GM19455 (cell line): ENCODE measurements around the gene MAP3K3.
A peak's percentile ranks its signal among the peaks of the same experiment; 100 is the strongest.
"Not testable (repeated sequence)": the region's sequence is repeated elsewhere in the genome, so short reads cannot be mapped to it uniquely, and the experiment has no call there.

ENCODE experiments used
- ATAC-seq: cut with Tn5 transposase; IDR thresholded peaks from one replicate; pipeline ENCODE4 v1.9.1; 2021; ENCODE audit not compliant: unreplicated experiment

The MAP3K3 gene

DNA sequence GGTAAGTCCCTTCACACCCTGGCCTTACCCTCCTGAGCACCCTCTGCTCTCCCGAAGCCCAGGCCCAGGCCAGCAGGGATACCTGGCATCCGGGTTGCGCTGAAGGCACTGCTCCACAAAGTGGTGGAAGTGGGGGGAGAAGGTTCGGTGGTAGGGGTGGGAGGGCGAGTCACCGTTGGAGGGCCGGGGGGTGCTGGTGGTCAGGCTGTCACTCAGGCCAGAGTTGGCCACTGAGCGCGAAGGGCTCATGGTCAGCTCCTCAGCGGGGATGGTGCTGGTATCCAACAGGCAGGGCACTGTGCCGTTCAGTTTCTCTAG, 82.0 kb downstream of the MAP3K3 start:
- no peak for ATAC-seq

DNA sequence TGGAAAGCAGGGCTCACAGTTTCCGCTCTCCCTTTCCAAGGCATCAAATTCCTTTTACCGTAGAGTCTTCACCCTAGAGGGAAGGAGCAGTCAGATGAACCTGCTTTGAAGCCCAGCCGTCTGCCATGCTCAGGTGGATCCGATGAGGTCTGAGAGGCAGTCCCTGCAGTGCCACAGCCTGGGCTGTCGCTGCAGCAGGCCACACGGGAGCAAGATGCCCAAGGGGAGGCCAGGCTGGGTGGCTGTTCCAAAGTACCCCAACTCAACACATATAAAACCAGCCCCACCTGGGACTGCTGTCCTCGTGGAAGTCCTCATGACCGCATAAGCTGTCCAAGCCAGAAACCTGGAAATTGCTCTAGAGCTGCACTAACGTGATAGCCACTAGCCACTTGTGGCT, 82.6 kb downstream of the MAP3K3 start:
- no peak for ATAC-seq

DNA sequence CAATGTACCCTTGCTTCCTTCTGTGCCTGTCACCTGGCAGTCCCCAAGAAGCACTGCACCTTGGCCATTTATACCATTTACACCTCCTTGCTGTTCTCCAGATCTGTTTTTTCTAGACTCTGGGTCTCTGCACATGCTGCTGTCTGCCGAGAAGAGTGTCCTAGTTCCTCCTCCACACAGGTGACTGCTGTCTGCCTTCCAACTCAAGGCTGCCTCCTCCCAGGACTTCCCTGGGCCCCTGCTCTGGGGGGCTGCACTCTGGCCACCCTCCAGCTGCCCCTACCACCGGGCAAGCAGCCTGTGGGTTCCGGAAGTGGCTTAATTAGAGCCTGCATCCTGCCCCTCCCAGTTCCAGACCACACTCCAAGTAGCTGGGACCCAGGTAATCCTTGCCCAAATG, 83.4 kb downstream of the MAP3K3 start:
- ATAC-seq = no peak

DNA sequence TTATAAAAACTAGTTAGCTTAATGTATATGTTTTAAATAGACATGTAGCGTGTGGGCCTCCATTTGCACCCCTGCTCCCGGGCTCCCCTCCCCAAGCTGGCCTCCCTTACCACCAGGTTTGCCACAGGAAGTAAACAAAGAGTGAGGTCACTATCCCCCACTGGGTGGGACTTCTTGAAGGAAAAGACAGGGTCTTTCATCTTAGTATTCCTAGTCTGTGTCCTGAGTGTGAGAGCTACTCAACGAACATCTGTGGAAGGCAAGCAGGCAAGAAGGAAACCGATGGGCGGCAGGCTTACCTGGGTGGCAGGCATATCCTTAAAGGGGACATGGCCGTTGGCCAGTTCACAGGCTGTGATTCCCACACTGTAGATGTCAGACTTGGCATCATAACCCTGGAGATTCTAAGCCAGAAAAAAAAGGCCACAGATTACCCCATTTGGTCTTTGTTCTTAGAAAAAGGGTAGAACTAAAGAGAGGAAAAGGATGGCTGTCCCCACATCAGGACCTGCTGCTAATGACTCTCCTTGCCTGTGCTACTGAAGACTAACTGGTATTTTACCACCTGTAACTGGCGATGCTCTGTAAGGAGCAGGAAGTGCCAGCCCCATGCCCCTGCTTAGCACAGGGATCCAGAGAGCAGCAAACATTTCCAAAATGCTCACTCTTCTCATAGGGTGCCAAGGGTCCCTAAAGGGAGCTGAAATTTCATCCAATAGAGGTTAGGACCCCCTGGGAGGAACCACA, 84.3 kb downstream of the MAP3K3 start:
- ATAC-seq = no peak

DNA sequence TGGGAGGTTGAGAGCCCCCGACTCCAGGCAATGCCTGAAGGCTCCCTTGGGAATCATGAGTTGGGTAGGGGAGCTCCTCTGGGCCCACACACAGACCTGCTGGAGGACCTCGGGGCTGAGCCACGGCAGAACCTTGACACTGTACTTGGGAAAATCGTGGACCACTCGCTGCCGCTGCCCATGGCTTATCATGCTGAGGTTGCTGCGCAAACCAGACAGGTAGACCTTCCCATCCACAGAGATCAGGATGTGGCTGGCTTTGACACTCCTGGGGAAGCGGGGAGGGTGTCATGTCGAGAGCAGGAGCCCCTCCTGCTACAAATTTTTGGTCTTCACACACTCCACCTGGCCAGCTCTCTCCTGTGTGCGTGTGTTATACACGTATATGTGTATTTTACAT, 84.9 kb downstream of the MAP3K3 start:
- ATAC-seq = no peak

DNA sequence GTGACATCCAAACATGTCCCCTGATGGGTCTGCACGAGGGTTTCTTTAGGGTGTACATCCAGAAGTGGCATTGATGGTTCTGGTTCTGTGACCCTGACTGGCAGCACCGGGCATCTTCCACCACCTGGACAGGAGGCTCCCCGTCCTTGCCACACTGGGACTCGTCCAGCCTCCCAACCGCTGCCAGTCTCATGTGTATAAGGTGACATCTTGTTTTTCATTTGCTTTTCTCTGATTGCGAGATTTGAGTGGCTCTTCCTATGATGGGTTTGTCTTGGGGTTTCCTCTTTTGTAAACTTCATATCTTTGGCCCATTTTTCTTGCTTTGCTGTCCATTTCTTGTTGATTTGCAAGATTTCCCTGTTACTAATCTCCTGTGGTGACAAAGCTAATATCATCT, 86.9 kb downstream of the MAP3K3 start:
- ATAC-seq = no peak

DNA sequence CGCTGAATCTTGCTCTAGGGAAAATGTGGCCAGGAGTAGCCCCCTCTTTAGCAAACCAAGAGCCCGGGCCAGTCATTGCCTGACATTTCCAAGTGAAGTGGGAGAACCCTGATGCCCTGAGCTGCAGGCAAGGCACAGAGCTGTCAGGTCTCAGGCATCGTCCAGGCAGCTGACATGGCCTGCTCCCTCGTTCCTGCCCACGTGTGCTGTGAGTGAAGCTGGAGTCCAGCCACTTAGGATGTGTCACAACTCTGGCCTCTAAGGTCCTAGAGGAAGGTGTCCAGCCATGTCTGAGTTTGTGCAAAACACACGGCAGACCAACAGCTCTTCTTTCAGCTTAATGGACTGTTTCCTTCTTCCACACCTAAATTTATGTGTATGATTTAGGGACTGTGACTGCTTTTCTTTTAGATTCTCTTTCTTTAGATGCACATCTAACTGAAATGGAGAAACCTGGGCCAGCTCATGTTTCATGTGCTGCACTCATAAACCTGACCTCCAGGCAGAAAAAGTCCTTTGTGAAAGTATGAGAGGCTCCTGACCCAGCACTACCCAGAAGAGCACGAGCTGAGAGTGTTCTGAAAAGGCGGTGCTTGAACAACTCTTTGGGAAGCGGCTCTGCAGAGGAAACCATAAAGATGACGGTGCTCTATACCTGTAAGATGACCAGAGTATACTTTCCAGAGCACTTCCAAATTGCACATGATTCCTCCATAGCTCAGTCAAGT, 92.5 kb downstream of the MAP3K3 start:
- ATAC-seq = no peak

DNA sequence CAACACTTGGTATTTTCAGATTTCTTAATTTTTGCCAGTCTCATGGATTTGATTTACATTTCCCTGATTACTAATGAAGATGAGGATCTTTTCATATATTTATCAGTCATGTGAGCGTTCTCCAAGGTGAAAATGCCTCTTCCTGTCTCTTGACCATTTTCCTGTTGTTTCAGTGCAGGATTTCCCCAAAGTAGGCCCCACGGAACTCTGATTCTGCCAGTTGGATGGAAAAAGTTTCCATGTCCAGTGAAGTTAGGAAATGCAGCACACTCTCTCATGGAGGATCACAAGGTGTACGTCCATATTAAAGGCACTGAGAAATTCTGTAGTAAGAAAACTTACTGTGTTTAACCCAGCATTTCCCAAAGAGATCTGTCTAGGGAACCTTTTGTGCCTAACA, 94.2 kb downstream of the MAP3K3 start:
- no peak for ATAC-seq

DNA sequence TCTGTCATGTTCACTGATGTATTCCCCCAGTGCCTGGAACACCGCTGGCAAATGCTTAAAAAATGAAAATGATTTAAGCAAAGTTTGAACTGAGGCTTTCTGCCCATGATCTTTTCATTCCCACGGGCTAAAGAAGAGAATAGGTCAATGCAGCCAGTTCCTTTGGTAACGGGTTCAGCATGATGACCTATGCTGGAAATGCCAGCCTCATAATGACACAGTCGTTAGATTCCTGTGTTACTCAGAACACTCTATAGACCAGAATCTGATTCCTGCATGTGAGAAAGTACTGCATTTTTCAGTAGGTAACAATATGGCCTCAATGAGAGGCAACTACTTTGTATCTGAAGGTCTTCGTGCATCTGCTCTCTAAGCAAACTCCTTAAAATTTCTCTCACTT, 96.8 kb downstream of the MAP3K3 start:
- ATAC-seq = no peak

DNA sequence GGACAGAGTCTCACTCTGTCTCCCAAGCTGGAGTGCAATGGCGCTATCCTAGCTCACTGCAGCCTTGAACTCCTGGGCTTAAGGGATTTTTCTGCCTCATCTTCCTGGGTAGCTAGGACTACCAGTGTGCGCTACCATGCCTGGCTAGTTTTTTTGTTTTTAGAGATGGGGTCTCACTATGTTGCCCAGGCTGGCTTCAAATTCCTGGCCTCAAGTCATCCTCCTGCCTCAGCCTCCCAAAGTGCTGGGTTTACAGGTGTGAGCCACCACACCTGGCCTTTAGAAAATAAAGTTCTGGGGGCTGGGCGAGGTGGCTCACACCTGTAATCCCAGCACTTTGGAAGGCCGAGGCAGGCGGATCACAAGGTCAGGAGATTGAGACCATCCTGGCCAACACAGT, 98.0 kb downstream of the MAP3K3 start:
- not testable (repeated sequence) for ATAC-seq

DNA sequence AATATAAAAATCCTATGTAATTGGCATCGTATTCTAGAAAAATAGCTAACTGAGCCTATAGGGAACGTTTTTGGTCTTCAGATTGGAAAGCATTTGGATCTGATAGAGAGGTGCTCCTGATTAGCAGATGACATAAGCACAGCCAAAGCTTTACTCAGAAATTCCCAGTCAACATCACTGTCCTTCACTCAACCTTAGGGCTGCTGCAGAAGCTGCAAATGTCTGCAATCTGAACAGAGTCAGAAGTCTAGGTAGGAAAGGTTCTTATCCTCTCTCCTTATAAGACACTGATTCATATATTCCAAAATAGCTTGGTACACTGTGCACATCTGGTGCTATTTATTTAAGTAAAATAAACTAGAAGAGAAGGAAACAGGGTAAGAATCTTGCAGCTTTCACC, 100.2 kb downstream of the MAP3K3 start:
- ATAC-seq = no peak

DNA sequence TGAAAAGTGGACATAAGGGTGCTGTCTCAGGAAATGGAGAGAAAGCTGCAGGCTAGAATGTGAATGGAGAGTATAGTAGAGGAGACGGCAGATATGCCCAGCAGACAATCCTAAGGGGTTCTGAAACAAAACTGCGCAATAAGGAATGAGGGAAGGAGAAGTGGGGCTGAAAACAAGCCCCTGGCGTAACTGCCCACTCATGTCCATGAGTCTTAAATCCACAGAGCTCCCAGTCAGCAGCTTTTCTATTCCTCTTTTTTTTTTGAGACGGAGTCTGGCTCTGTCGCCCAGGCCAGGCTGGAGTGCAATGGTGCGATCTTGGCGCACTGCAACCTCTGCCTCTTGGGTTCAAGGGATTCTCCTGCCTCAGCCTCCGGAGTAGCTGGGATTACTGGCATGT, 113.5 kb downstream of the MAP3K3 start:
- no peak for ATAC-seq

DNA sequence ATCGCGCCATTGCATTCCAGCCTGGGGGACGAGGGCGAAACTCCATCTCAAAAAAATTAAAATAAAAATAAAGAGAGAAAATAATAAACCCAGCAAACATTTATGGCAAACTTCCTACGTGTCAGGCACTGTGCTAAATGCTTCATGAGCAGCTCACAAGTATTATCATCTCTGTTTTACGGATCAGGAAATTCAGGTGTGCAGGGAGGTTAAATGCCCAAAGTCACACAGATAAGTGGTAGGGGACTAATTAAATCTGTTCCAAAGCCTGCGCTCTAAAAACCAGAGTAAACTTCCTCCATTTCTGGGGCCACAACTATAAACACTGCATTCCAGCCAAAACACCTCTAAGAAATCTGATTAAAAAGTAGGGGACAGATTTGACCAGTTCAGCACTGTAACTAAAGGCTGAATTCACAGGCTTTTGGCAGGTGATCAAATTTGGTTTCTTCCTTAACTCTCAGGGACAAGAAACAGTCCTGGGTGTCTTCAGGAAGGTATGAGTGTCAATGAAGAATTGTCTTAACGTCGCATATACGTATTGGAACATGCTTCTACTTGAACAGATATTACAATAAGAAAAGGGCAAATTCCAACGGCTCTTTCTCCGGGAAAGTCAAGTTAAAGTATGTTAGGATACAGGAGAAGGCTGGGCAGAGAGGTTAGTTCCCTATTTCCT, 118.4 kb downstream of the MAP3K3 start:
- ATAC-seq = no peak

DNA sequence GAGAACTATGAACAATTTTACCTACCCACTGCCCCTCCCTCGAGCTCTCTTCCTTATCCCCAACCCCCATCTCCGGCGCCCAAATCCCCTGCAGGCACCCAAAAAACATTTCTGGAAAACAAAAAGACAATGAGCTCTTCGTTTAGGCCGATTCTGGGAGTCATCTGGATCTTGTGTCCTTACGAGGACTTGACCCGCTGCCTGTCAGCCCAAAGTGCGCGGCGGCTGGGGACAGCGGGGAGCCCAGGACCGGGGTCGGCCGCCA, 118.9 kb downstream of the MAP3K3 start:
- peak; percentile 36 for ATAC-seq

DNA sequence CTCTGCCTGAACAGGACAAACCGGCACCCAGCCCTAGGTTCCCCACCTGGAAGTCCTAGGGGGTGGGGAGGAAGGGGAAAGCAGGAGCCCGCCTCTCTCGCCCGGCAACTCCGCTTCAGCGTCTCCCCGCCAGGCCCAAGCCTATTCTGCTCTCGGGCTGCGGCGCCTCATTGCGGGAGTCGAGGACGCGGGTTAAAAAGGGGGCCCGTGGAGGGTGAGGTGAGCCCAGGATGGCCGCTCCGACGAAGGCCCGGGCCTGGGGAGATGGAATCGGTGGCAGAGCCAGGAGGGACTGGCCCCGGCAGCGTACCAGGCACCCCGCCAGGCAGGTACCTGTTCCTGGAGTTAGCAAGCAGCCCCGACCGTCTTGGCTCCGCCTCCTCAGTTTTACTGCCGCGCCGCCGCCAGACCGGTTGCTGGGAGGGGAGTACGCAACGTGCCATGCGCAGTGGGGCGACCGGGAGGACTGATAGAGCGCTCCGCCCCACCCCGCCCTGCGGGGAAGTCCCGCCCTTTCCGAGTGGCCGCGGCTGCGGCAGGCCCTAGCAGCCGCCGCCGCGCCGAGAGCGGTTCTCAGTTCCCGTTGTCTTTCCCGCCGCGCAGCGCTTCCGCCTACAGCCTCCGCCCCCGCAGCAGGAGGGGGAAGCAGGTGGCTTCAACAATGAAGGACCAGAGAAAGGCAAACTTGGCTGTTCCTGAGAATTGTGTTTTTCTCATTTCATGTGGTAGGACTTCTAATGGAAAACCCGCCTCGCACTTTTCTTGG, 119.4 kb downstream of the MAP3K3 start, which contains the start of gene STRADA:
Gene STRADA, minus strand, starts transcription at position 392 of the 766 bp plus-strand sequence. CDS start 13,430 bp downstream, outside the sequence.
- ATAC-seq = peak; percentile 82
